ENCODE results near the gene AQP9.
A peak's percentile ranks its signal among the peaks of the same experiment; 100 is the strongest.

Gene AQP9

GRCh38 chr15:58224068-58224467 is 85.9 kb downstream of the AQP9 start:
- TF ChIP-seq CTCF (IDR thresholded peaks at IDR 0.05; ENCODE audit: extremely low read depth, insufficient read depth, missing control alignments): no peak
- DNase-seq (ENCODE audit: low spot score): no peak
- in situ Hi-C loops (cut with MboI; ENCODE audit: low pct_unique_long_range_greater_than_20kb, low sequenced_read_pairs, unreplicated experiment): loop anchor here (25.0 kb wide), 1 partner anchor 1263 kb away; no protein-coding TSS in a partner anchor

GRCh38 chr15:58227706-58228543 is 89.7 kb downstream of the AQP9 start:
- in situ Hi-C loops (cut with MboI; ENCODE audit: low pct_unique_long_range_greater_than_20kb, low sequenced_read_pairs, unreplicated experiment): loop anchor here (25.0 kb wide), 1 partner anchor 734 kb away; no protein-coding TSS in a partner anchor
- DNase-seq (ENCODE audit: low spot score): peak; percentile 53
- TF ChIP-seq CTCF (IDR thresholded peaks at IDR 0.05; ENCODE audit: extremely low read depth, insufficient read depth, missing control alignments): peak; percentile 85

GRCh38 chr15:58228718-58229117 is 90.5 kb downstream of the AQP9 start:
- in situ Hi-C loops (cut with MboI; ENCODE audit: low pct_unique_long_range_greater_than_20kb, low sequenced_read_pairs, unreplicated experiment): loop anchor here (25.0 kb wide), 1 partner anchor 734 kb away; no protein-coding TSS in a partner anchor
- TF ChIP-seq CTCF (IDR thresholded peaks at IDR 0.05; ENCODE audit: extremely low read depth, insufficient read depth, missing control alignments): no peak

GRCh38 chr15:58229297-58229768 is 91.2 kb downstream of the AQP9 start:
- no peak for TF ChIP-seq CTCF (IDR thresholded peaks at IDR 0.05; ENCODE audit: extremely low read depth, insufficient read depth, missing control alignments)
- in situ Hi-C loops (cut with MboI; ENCODE audit: low pct_unique_long_range_greater_than_20kb, low sequenced_read_pairs, unreplicated experiment): loop anchor here (25.0 kb wide), 1 partner anchor 733 kb away; no protein-coding TSS in a partner anchor
- DNase-seq (ENCODE audit: low spot score): no peak

More at GRCh38 chr15:58228718-58229117, 90.5 kb downstream of the AQP9 start:
- DNase-seq (ENCODE audit: low spot score): no peak

GRCh38 chr15:58232281-58233065 is 94.3 kb downstream of the AQP9 start:
- no peak for TF ChIP-seq CTCF (IDR thresholded peaks at IDR 0.05; ENCODE audit: extremely low read depth, insufficient read depth, missing control alignments)
- no peak for DNase-seq (ENCODE audit: low spot score)
- in situ Hi-C loops (cut with MboI; ENCODE audit: low pct_unique_long_range_greater_than_20kb, low sequenced_read_pairs, unreplicated experiment): loop anchor here (25.0 kb wide), 1 partner anchor 730 kb away; no protein-coding TSS in a partner anchor

- no peak for TF ChIP-seq CTCF (IDR thresholded peaks at IDR 0.05; ENCODE audit: extremely low read depth, insufficient read depth, missing control alignments)
- no peak for DNase-seq (ENCODE audit: low spot score)
- in situ Hi-C loops (cut with MboI; ENCODE audit: low pct_unique_long_range_greater_than_20kb, low sequenced_read_pairs, unreplicated experiment): loop anchor here (25.0 kb wide), 1 partner anchor 729 kb away; no protein-coding TSS in a partner anchor
These were observed 95.2 kb downstream of the AQP9 start for GRCh38 chr15:58233341-58233740.
